SU-DHL-6 (cell line): ENCODE results near the gene BICC1.

Experiments
- H2AFZ ChIP-seq: fragments of 200-600 bp; sonication (generic); 2 replicates; pipeline ENCODE4 v1.6.1; 2014; ENCODE audit warnings: low read depth, mild to moderate bottlenecking, moderate library complexity, mixed read lengths, antibody characterized with exemption, low read length; ENCODE audit not compliant: severe bottlenecking
- H3F3A ChIP-seq: fragments of 200-600 bp; shearing (Covaris generic); 2 replicates; pipeline ENCODE4 v1.6.0; 2016; ENCODE audit warnings: antibody characterized with exemption, mild to moderate bottlenecking; ENCODE audit not compliant: insufficient read depth
- H3K27ac ChIP-seq: fragments of 200-600 bp; sonication (generic); 2 replicates; pipeline ENCODE4 v1.5.1; 2016; ENCODE audit warnings: low read depth, mild to moderate bottlenecking, low read length, moderate library complexity, mixed read lengths
- H3K27me3 ChIP-seq: fragments of 200-600 bp; sonication (generic), shearing (Covaris generic); 2 replicates; pipeline ENCODE4 v1.6.0; 2014; ENCODE audit warnings: mild to moderate bottlenecking, low read length
- H3K36me3 ChIP-seq: fragments of 200-600 bp; sonication (generic); 2 replicates; pipeline ENCODE4 v1.6.1; 2014; ENCODE audit warnings: mild to moderate bottlenecking, low read length, mixed read lengths
- H3K4me2 ChIP-seq: fragments of 300-600, 200-600 bp; shearing (Covaris generic), sonication (generic); 2 replicates; pipeline ENCODE4 v1.6.0; 2014; ENCODE audit warnings: low read length, low read depth, mild to moderate bottlenecking; ENCODE audit not compliant: poor library complexity, severe bottlenecking
- H3K4me3 ChIP-seq: fragments of 200-600 bp; sonication (generic); 2 replicates; pipeline ENCODE4 v1.5.1; 2014; ENCODE audit warnings: antibody characterized with exemption, low read length, mild to moderate bottlenecking, mixed read lengths; ENCODE audit not compliant: insufficient read depth, poor library complexity, severe bottlenecking
- H3K79me2 ChIP-seq: fragments of 200-600 bp; sonication (generic); 2 replicates; pipeline ENCODE4 v1.6.1; 2014; ENCODE audit warnings: mild to moderate bottlenecking, low read length, moderate library complexity; ENCODE audit not compliant: insufficient read depth
- H3K9ac ChIP-seq: fragments of 200-600 bp; sonication (generic); 2 replicates; pipeline ENCODE4 v1.7.0; 2014; ENCODE audit warnings: mild to moderate bottlenecking, low read length
- H3K9me2 ChIP-seq: fragments of 200-600 bp; sonication (generic); replicated peaks from 2 replicates; pipeline ENCODE4 v1.6.1; 2014; ENCODE audit warnings: low read length; ENCODE audit not compliant: insufficient read depth
- H3K9me3 ChIP-seq: fragments of 200-600 bp; sonication (generic); 2 replicates; pipeline ENCODE4 v1.6.1; 2014; ENCODE audit warnings: low read length, mixed read lengths; ENCODE audit not compliant: insufficient read depth
- H4K20me1 ChIP-seq: fragments of 200-600 bp; sonication (generic); 2 replicates; pipeline ENCODE4 v1.6.1; 2014; ENCODE audit warnings: low read depth, mild to moderate bottlenecking, antibody characterized with exemption, low read length, moderate library complexity, mixed read lengths
- CTCF ChIP-seq: fragments of 200-600 bp; sonication (generic); IDR thresholded peaks from one replicate; pipeline ENCODE4 v1.5.1; 2017; ENCODE audit warnings: antibody characterized with exemption, mild to moderate bottlenecking, low read length, moderate library complexity; ENCODE audit not compliant: insufficient read depth, poor library complexity, severe bottlenecking
- EZH2phosphoT487 ChIP-seq: fragments of 200-600 bp; sonication (generic), shearing (Covaris generic); conservative IDR thresholded peaks from 2 replicates; pipeline ENCODE4 v1.6.1; 2018; ENCODE audit warnings: mild to moderate bottlenecking, antibody characterized with exemption, low read length, moderate library complexity, mixed read lengths

Gene BICC1

GRCh38 chr10:58638388-58638787 is 125.7 kb downstream of the BICC1 start:
- H3K4me3 ChIP-seq, result no peak overlapping the region
- no peaks in the 10 kb centered on the region for H4K20me1 ChIP-seq
- no peaks in the 10 kb centered on the region for H3K9me2 ChIP-seq
- no peaks in the 10 kb centered on the region for H3K27me3 ChIP-seq
- H3K27ac ChIP-seq, result no peak overlapping the region
- no peaks in the 10 kb centered on the region for H3K79me2 ChIP-seq
- no peaks in the 10 kb centered on the region for H3K9me3 ChIP-seq
- H3K9ac ChIP-seq, result no peak overlapping the region
- no peak overlapping the region for H2AFZ ChIP-seq
- no peaks in the 10 kb centered on the region for H3F3A ChIP-seq
- H3K36me3 ChIP-seq, result no peaks in the 10 kb centered on the region
- TF ChIP-seq EZH2phosphoT487 (no peak), CTCF (no peak)
- H3K4me2 ChIP-seq, result no peak overlapping the region

- no peak for TF ChIP-seq CTCF
- no peak for TF ChIP-seq EZH2phosphoT487
- no peaks in the 10 kb centered on the region for H4K20me1 ChIP-seq
- no peak overlapping the region for H2AFZ ChIP-seq
- no peaks in the 10 kb centered on the region for H3K27me3 ChIP-seq
- H3K4me2 ChIP-seq, result no peak overlapping the region
- no peaks in the 10 kb centered on the region for H3F3A ChIP-seq
- no peaks in the 10 kb centered on the region for H3K9me3 ChIP-seq
- no peaks in the 10 kb centered on the region for H3K79me2 ChIP-seq
- H3K27ac ChIP-seq, result no peak overlapping the region
- no peaks in the 10 kb centered on the region for H3K36me3 ChIP-seq
- no peak overlapping the region for H3K4me3 ChIP-seq
- no peak overlapping the region for H3K9ac ChIP-seq
- H3K9me2 ChIP-seq, result no peaks in the 10 kb centered on the region
Measured at GRCh38 chr10:58641095-58641531, 128.4 kb downstream of the BICC1 start.

GRCh38 chr10:58641708-58642107 is 129.0 kb downstream of the BICC1 start:
- H3K9me2 ChIP-seq, result no peaks in the 10 kb centered on the region
- no peaks in the 10 kb centered on the region for H3K36me3 ChIP-seq
- H3K4me3 ChIP-seq, result no peak overlapping the region
- TF ChIP-seq EZH2phosphoT487 (no peak), CTCF (no peak)
- no peaks in the 10 kb centered on the region for H3K79me2 ChIP-seq
- no peak overlapping the region for H3K27ac ChIP-seq
- H3K9me3 ChIP-seq, result no peaks in the 10 kb centered on the region
- H3K9ac ChIP-seq, result no peak overlapping the region
- H4K20me1 ChIP-seq, result no peaks in the 10 kb centered on the region
- no peak overlapping the region for H3K4me2 ChIP-seq
- H3K27me3 ChIP-seq, result no peaks in the 10 kb centered on the region
- no peaks in the 10 kb centered on the region for H3F3A ChIP-seq
- H2AFZ ChIP-seq, result no peak overlapping the region
